Natural killer cell treated with Interleukin-12 subunit alpha and Interleukin-12 subunit beta and Interleukin-15 and Interleukin-18, amount 100 ng/mL, for 72 hours (primary cell): ENCODE results near the gene POLR1E. TPM values are rescaled to one million over a fixed set of nuclear protein-coding genes. Genes with fewer than 3 reads are reported as not detected.
"Not testable (repeated sequence)": the region's sequence is repeated elsewhere in the genome, so short reads cannot be mapped to it uniquely, and the experiment has no call there.

Experiments used
- ATAC-seq, 2 donors: fragments of 150-1000 bp; cut with Tn5 transposase in 1 of 2; sonication (Bioruptor Pico), chemical (Tn5 transposase) in 1 of 2; 2 replicates each; pipeline ENCODE4 v1.10.0; 2021
- DNase-seq: peaks from one replicate; pipeline ENCODE4 v3.0.0; 2022; ENCODE audit warnings: low spot score
- H3K27ac Mint-ChIP-seq, 2 donors: 1 replicate in 1 of 2; 2 replicates in 1 of 2; pipeline ENCODE4 v1.8.0; 2022; ENCODE audit warnings: mixed read lengths in 2 of 2, mild to moderate bottlenecking in 1 of 2, moderate library complexity in 1 of 2
- H3K27me3 Mint-ChIP-seq, 2 donors: 1 replicate in 1 of 2; 2 replicates in 1 of 2; pipeline ENCODE4 v1.8.0; 2022; ENCODE audit warnings: mixed read lengths in 2 of 2
- H3K36me3 Mint-ChIP-seq: one replicate; pipeline ENCODE4 v1.8.0; 2022; ENCODE audit warnings: mixed read lengths
- H3K4me1 Mint-ChIP-seq, 2 donors: 1 replicate in 1 of 2; 2 replicates in 1 of 2; pipeline ENCODE4 v1.8.0; 2022; ENCODE audit warnings: low read depth in 2 of 2, mixed read lengths in 2 of 2, mild to moderate bottlenecking in 1 of 2
- H3K4me3 Mint-ChIP-seq: one replicate; pipeline ENCODE4 v1.8.0; 2022; ENCODE audit warnings: mixed read lengths
- H3K9me3 Mint-ChIP-seq: 2 replicates; pipeline ENCODE4 v1.8.0; 2022; ENCODE audit warnings: mixed read lengths
- total RNA-seq, 2 donors: library from RNA; stranded (reverse); gene quantifications; one replicate each; pipeline ENCODE4 v1.2.3, GENCODE V29; 2022

Gene POLR1E
- total RNA-seq, 2 donors from 2014 or later = 37.0 to 70.2 TPM

DNA sequence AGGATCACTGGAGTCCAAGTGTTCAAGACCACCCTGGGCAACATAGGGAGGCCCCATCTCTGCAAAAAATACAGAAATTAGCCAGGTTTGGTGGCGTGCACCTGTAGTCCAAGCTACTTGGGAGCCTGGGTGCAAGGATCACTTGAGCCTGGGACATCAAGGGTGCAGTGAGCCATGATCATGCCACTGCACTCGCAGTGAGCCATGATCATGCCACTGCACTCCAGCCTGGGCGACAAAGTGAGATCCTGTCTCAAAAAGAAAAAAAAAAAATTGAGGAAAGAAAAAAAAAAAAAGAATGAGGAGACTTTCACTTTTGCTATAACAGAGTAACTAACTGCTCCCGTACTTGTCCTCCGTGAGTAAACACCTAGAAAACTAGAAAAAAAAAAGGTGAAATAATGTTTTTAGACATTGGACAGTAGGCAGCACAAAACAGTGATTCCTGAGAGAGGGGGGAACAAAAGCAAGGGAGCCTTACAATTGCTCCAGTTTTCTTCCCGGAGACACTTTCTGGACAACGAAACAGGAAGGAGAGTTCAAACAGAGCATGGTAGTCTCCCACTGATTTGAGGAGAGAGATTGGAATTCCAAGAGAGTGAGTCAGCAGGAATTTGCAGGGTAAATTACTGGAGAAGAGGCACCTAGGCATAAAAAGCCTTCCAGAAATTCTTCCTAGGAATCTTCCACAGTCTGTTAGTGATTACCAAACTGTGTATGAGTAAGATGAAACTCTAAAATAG is 13.6 kb upstream of the POLR1E start:
- H3K27ac Mint-ChIP-seq = peak overlapping the region in 1 of 2 donors; percentile 15
- peaks cover 6 to 7% of the 10 kb centered on the region in 2 donors for H3K4me1 Mint-ChIP-seq
- H3K36me3 Mint-ChIP-seq = no peaks in the 10 kb centered on the region
- no peaks in the 10 kb centered on the region for H3K9me3 Mint-ChIP-seq
- H3K27me3 Mint-ChIP-seq = peaks cover 5 to 7% of the 10 kb centered on the region in 2 donors
- peak overlapping the region; percentile 71 for H3K4me3 Mint-ChIP-seq
- ATAC-seq (no peak), DNase-seq (no peak)

DNA sequence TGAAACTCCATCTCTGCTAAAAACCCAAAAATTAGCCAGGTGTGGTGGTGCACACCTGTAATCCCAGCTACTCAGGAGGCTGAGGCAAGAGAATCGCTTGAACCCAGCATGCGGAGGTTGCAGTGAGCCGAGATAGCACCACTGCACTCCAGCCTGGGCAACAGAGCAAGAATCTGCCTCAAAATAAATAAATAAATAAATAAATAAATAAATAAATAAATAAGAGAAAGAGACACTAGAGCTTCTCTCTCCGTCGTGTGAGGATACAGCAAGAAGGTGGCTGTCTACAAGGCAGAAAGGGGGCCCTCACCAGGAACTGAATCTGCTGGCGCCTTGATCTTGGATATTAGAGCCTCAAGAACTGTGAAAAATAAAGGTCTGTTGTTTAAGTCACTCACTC is 11.8 kb upstream of the POLR1E start:
- not testable (repeated sequence) for H3K4me1 Mint-ChIP-seq, H3K36me3 Mint-ChIP-seq, H3K9me3 Mint-ChIP-seq, H3K27ac Mint-ChIP-seq, DNase-seq, H3K4me3 Mint-ChIP-seq, ATAC-seq
- H3K27me3 Mint-ChIP-seq = peaks cover 14% of the 10 kb centered on the region in 2 donors

DNA sequence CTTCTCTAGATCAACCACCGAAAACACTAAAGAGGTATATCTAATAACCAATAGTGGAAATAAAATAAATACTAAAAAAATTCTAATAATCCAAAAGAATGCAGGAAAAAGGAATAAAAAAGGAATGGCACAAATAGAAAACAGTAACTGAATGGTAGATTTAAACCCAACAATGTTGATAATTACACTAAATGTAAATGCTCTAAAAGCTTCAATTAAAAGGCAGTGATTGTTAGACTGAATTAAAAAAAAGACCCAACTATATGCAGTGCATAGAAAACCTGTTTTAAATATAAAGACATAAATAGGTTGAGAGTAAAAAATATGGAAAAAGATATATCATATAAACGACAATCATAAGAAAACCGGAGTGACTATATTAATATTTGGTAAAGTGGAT is 11.3 kb upstream of the POLR1E start:
- Mint-ChIP-seq H3K36me3 (no peaks in the 10 kb centered on the region), H3K4me1 (peaks cover 6 to 7% of the 10 kb centered on the region in 2 donors), H3K27me3 (peaks cover 17 to 19% of the 10 kb centered on the region in 2 donors), H3K9me3 (no peaks in the 10 kb centered on the region), H3K27ac (no peak overlapping the region), H3K4me3 (no peak overlapping the region)
- ATAC-seq (no peak), DNase-seq (no peak)

DNA sequence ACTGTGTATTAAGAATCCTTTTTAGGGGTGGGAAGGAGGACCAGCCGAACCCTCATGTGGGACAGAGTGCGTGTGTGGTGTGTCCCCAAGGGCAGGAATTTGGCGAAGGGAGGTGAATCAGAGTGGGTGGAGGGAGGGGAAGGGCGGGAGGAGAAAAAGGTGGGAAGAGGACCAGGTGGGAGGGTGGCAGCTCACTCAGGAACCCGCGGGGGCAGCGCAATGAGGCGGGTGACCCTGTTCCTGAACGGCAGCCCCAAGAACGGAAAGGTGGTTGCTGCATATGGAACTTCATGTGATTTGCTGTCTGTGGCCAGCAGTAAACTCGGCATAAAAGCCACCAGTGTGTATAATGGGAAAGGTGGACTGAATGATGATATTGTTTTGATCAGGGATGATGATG is 8.8 kb upstream of the POLR1E start:
- no peak for DNase-seq
- Mint-ChIP-seq H3K27me3 (peaks cover 26 to 35% of the 10 kb centered on the region in 2 donors), H3K4me1 (peaks cover 5% of the 10 kb centered on the region in 2 donors), H3K4me3 (no peak overlapping the region), H3K36me3 (no peaks in the 10 kb centered on the region), H3K27ac (no peak overlapping the region), H3K9me3 (no peaks in the 10 kb centered on the region)
- ATAC-seq = no peak

DNA sequence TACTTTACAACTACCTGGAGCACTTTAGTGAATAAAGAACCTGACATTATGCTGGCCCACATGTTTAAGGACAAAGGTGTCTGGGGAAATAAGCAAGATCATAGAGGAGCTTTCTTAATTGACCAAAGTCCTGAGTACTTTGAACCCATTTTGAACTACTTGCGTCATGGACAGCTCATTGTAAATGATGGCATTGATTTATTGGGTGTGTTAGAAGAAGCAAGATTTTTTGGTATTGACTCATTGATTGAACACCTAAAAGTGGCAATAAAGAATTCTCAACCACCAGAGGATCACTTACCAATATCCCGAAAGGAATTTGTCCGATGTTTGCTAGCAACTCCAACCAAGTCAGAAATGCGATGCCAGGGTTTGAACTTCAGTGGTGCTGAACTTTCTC is 8.3 kb upstream of the POLR1E start:
- H3K27ac Mint-ChIP-seq, DNase-seq, H3K9me3 Mint-ChIP-seq, H3K4me1 Mint-ChIP-seq, H3K4me3 Mint-ChIP-seq, H3K36me3 Mint-ChIP-seq, ATAC-seq: not testable (repeated sequence)
- peaks cover 26 to 37% of the 10 kb centered on the region in 2 donors for H3K27me3 Mint-ChIP-seq

DNA sequence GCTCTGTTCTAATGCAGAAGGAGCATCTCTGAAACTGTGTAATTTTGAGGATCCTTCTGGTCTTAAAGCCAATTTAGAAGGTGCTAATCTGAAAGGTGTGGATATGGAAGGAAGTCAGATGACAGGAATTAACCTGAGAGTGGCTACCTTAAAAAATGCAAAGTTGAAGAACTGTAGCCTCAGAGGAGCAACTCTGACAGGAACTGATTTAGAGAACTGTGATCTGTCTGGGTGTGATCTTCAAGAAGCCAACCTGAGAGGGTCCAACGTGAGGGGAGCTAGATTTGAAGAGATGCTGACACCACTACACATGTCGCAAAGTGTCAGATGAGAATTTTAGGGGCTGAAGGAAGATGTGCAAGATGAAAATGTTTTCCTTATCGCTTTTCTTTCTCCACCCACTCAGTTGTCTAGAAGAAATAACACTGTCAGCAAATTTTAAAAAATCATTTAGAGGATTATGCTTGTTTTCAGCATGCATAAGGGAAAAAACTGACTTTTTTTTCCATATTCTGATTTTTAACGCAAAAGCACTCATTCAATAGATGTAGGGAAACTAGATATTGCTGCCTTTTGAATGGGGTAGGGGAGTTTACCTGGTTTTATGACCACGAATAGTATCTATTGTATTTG is 7.6 kb upstream of the POLR1E start:
- not testable (repeated sequence) for H3K4me3 Mint-ChIP-seq, H3K27ac Mint-ChIP-seq, DNase-seq, H3K36me3 Mint-ChIP-seq, H3K9me3 Mint-ChIP-seq, ATAC-seq, H3K4me1 Mint-ChIP-seq
- peaks cover 26 to 37% of the 10 kb centered on the region in 2 donors for H3K27me3 Mint-ChIP-seq

DNA sequence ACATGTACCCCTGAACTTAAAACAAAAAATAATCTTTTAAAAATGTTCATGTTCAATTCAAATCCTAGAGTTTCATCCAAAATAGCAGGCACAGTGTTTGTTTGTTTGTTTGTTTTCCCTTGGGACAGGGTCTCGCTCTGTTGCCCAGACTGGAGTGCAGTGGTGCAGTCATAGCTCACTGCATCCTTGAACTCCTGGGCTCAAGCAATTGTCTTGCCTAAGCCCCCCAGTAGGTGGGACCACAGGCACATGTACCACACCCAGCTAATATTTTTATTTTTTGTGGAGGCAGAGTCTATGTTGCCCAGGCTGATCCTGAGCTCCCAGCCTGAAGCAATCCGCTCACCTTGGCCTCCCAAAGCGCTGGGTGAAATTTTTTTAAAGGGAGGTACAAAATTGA is 5.0 kb upstream of the POLR1E start:
- Mint-ChIP-seq H3K4me3 (no peak overlapping the region), H3K36me3 (no peaks in the 10 kb centered on the region), H3K27ac (no peak overlapping the region), H3K27me3 (peaks cover 26 to 37% of the 10 kb centered on the region in 2 donors), H3K4me1 (peaks cover 9 to 11% of the 10 kb centered on the region in 2 donors), H3K9me3 (no peaks in the 10 kb centered on the region)
- ATAC-seq (no peak), DNase-seq (no peak)

DNA sequence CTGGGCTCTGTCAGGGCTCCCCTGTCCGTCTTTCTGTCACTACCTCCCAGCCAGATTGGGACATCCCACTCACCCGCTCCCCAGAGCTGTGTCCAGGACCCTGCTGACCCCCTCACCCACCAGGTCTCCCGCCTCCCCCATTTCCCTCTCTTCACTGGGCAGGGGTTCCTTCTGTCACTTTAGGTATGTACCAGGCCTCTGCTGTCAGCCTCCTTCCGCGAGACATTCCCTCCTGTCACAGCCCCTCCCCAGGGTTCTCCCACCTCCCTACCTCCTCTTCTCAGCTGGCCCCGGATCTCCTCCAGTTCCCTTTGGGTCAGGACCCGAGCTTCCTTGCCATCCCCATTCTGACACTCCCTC is 488 bp downstream of the POLR1E start:
- Mint-ChIP-seq H3K4me3 (peak overlapping the region; percentile 98), H3K4me1 (peaks cover 28 to 47% of the 10 kb centered on the region in 2 donors), H3K36me3 (peaks cover 12% of the 10 kb centered on the region), H3K9me3 (no peaks in the 10 kb centered on the region), H3K27me3 (peaks cover 6 to 9% of the 10 kb centered on the region in 2 donors), H3K27ac (peak overlapping the region; percentile 92)
- no peak for ATAC-seq
- DNase-seq = no peak

DNA sequence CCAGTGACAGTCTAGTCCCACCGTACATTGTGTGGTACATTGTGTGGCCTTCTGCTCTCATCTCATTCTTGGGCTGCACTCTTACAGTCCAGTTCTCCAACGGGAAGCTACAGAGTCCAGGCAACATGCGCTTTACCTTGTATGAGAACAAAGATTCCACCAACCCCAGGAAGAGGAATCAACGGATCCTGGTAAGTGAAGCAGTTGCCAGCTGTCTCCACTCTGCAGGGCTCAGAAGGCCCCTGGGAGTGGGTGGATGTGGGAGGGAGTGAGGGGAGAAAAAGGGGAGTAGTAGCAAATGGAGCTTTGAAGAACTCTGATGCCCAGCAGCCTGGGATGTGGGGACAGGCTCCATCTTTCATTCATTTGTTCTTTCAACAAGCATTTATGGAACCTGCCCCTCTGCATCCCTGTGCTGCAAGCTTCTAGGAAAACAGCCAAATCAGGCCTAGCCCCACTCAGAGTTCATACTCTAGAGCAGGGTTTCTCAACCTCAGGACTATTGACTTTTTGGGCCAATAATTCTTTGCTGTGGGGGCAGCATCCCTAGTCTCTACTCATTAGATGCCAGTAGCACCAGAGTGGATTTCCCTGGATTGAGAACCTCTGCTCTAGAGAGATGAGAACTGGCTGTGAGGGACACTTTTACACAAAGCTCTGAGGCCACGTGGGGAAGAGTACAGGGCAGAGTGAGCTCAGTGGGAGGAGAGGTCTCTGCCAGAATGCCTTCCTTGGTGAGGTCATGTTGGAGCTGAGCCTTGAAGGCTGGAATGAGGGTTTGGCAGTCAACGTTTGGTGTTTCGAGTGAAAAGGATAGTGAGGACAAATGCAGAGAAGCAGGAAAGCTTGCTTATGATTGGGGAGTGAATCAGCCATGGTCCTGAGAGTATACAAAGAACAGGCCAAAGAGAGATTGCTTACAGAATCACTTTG is 1.1 kb downstream of the POLR1E start:
- Mint-ChIP-seq H3K27ac (peak overlapping the region; percentile 92), H3K36me3 (peaks cover 12% of the 10 kb centered on the region), H3K9me3 (no peaks in the 10 kb centered on the region), H3K4me1 (peaks cover 28 to 47% of the 10 kb centered on the region in 2 donors), H3K4me3 (peak overlapping the region; percentile 98), H3K27me3 (peaks cover under 1 to 2% of the 10 kb centered on the region in 2 donors)
- ATAC-seq (no peak), DNase-seq (no peak)

DNA sequence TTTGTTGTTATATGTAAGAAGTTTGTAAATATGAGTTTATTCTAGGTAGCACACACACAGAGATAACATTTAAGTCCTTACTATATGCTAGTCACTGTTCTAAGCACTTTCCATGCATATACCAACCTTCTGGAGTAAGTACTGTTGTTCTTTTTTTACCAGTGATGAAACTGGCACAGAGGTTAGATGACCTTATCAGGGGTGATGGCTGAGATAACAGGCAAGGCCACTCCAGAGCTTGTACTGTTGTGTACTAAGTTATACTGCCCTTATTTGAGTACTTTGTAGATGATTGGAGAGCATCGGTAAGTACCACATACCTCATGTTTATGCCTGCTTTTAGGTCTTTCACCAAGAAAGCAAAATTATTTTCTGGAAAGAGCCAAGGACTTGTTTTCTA is 6.2 kb downstream of the POLR1E start:
- H3K27me3 Mint-ChIP-seq = no peaks in the 10 kb centered on the region
- peaks cover 28% of the 10 kb centered on the region for H3K36me3 Mint-ChIP-seq
- H3K9me3 Mint-ChIP-seq = no peaks in the 10 kb centered on the region
- DNase-seq (no peak), ATAC-seq (no peak)
- H3K4me1 Mint-ChIP-seq = peaks cover 19 to 28% of the 10 kb centered on the region in 2 donors
- H3K4me3 Mint-ChIP-seq = no peak overlapping the region
- no peak overlapping the region for H3K27ac Mint-ChIP-seq

DNA sequence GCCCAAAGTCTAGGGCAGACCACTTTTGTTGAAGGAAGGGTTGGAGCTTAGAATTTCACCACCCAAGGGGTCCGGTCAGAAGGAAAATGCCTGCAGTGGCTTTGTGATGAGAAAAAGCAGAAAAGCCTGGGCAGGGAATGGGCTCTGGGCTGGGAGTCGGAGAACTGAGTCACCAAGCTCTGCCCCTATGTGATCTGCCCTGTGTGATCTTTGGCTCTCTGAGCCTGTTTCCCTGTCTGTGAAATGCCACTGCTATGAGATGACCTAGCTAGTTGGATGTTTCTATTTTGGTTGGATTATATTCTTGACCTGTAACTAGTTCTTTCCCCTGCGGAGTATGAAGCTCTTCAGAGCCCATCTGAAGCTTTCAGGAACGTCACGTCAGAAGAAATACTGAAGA is 9.8 kb downstream of the POLR1E start:
- Mint-ChIP-seq H3K27ac (no peak overlapping the region), H3K4me3 (no peak overlapping the region), H3K4me1 (peaks cover 4 to 11% of the 10 kb centered on the region in 2 donors), H3K9me3 (no peaks in the 10 kb centered on the region), H3K36me3 (peaks cover 36% of the 10 kb centered on the region), H3K27me3 (no peaks in the 10 kb centered on the region)
- DNase-seq (no peak), ATAC-seq (no peak)

DNA sequence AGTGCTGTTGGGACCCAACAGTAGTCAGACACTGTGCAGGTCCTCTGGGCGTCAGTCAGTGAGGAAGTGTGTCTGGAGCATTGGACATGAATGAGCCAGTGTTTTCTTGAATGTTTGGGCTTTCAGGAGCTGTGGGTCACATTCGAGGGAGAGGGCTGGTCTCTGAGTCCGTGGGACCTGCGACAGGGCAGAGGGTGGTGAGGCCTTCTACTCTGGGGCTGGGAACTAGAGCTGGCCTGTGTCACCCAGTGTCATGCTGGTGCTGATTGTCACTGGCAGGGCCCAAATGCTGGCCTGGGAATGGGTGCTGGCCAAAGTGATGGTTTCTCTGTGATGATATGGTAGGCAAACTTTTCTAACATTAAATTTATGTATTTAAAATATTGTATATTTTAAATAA is 10.3 kb downstream of the POLR1E start:
- peaks cover 0 to 11% of the 10 kb centered on the region in 2 donors for H3K4me1 Mint-ChIP-seq
- H3K9me3 Mint-ChIP-seq = no peaks in the 10 kb centered on the region
- peaks cover 33% of the 10 kb centered on the region for H3K36me3 Mint-ChIP-seq
- no peak overlapping the region for H3K4me3 Mint-ChIP-seq
- ATAC-seq (no peak), DNase-seq (no peak)
- no peak overlapping the region for H3K27ac Mint-ChIP-seq
- no peaks in the 10 kb centered on the region for H3K27me3 Mint-ChIP-seq

DNA sequence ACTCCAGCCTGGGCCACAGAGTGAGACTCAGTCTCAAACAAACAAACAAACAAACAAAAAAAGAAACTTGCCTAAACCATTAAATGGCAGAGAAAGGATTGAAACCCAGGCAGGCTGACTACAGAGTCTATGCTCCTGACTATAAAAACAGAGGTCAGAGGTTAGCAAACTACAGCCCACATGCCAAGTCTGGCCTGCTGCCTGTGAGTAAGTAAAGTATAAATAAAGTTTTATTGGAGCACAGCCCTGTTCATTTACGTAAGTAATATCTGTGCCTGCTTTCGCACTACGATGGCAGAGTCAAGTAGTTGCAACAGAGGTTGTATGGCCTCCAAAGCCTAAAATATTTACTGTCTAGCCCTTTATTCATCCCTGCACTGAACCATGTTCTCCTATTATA is 11.6 kb downstream of the POLR1E start:
- Mint-ChIP-seq H3K4me1 (peaks cover 9 to 16% of the 10 kb centered on the region in 2 donors), H3K27ac (no peak overlapping the region), H3K36me3 (peaks cover 43% of the 10 kb centered on the region), H3K9me3 (no peaks in the 10 kb centered on the region), H3K27me3 (no peaks in the 10 kb centered on the region), H3K4me3 (no peak overlapping the region)
- DNase-seq (no peak), ATAC-seq (no peak)

DNA sequence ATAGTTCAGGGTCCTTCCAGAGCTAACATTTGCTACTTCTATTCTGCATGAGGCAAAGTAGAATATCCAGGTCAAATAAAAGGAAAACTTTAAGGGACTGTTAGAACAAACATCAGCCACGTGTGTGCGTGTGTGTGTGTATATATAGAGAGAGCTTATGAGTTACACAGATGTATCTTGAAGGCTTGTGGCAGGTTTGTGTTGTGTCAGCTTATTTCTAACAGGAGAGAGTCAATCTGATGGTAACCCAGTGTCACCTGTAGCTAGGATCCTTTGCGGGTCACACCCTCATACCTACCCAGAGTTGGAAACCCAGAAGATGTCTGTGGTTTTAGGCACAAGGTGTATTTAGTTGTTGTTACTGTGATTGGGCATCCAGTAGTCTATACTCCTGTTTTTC is 12.7 kb downstream of the POLR1E start:
- Mint-ChIP-seq H3K9me3 (no peaks in the 10 kb centered on the region), H3K4me3 (no peak overlapping the region), H3K4me1 (peaks cover 20 to 23% of the 10 kb centered on the region in 2 donors), H3K27me3 (no peaks in the 10 kb centered on the region), H3K27ac (no peak overlapping the region), H3K36me3 (peaks cover 41% of the 10 kb centered on the region)
- DNase-seq (no peak), ATAC-seq (no peak)
